Dendritic cell treated with granulocyte-macrophage colony-stimulating factor and Interleukin-4, amounts not matched to agents 40 ng/mL and 50 ng/mL, for 4 days (primary cell): ENCODE measurements around the gene ATF5.
A peak's percentile ranks its signal among the peaks of the same experiment; 100 is the strongest.
"Not testable (repeated sequence)": the region's sequence is repeated elsewhere in the genome, so short reads cannot be mapped to it uniquely, and the experiment has no call there.

ENCODE experiments used
- H3K27ac Mint-ChIP-seq: one replicate; pipeline ENCODE4 v1.8.0; 2022; ENCODE audit warnings: mild to moderate bottlenecking, mixed read lengths
- H3K27me3 Mint-ChIP-seq: one replicate; pipeline ENCODE4 v1.8.0; 2022; ENCODE audit warnings: mild to moderate bottlenecking, mixed read lengths
- H3K36me3 Mint-ChIP-seq: one replicate; pipeline ENCODE4 v1.8.0; 2022; ENCODE audit warnings: low read depth, mixed read lengths
- H3K4me1 Mint-ChIP-seq: one replicate; pipeline ENCODE4 v1.8.0; 2022; ENCODE audit warnings: low read depth, mixed read lengths
- H3K4me3 Mint-ChIP-seq: one replicate; pipeline ENCODE4 v1.8.0; 2022; ENCODE audit warnings: mild to moderate bottlenecking, moderate library complexity, mixed read lengths
- H3K9me3 Mint-ChIP-seq: one replicate; pipeline ENCODE4 v1.8.0; 2022; ENCODE audit warnings: mixed read lengths
- intact Hi-C: fragments of 100-400 bp; cut with micrococcal nuclease; formaldehyde crosslinking; loops from one replicate; pipeline ENCODE4 v1.15.0; 2022

Gene ATF5

DNA sequence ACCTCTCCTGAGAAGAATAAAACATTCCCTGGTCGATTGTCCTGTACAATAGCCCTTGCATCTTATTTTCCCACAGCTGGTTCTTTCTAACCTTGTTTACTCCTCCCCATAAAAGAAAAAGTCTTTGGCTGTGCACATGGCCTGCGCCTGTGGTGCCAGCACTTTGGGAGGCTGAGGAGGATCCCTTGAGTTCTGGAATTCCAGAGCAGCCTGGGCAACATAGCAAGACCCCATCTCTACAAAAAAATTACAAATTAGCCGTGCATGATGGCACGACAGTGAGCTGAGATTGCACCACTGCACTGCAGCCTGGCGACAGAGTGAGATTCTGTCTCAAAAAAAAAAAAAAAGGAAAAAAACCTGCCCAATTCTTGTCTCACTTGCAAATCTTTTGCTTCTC is 7.5 kb downstream of the ATF5 start:
- Mint-ChIP-seq H3K27me3 (peaks cover 25% of the 10 kb centered on the region), H3K4me3 (no peak overlapping the region), H3K4me1 (peaks cover 44% of the 10 kb centered on the region), H3K27ac (no peak overlapping the region), H3K9me3 (no peaks in the 10 kb centered on the region), H3K36me3 (peaks cover 26% of the 10 kb centered on the region)
- intact Hi-C loops, result no loop called here

DNA sequence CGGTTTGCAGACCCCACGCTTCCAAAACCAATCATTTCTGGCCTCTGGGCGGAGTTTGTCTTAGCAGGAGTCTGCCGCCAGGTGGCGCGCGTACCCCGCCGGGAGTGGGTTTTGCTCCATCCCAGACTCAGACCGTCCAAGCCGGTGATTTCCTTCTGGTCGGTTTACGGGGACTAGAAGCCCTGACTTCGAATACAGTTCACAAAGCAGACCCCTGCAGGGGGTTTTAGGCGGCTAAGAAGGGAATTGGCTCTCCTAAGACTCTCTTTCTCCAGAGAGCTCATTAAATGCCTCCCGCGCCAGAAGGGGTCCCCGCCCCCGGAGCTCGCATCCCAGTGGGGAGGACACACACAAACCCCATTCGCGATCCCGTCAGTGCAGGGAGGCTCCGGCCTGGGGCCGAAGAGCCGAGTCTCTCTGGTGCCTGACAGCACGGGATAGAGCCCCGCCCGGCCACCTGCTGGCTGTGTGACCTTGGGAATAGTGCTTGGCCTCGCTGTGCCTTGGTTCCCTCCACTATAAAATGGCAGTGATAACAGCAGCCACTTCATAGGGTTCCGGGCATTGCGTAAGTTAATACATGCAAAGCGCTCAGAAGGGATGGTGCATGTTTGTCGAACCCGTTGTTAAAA is 8.9 kb downstream of the ATF5 start:
- intact Hi-C loops, result loop anchor here (1.0 kb wide), 1 partner anchor 45 kb away; no protein-coding TSS in a partner anchor
- H3K4me3 Mint-ChIP-seq, result no peak overlapping the region
- H3K4me1 Mint-ChIP-seq, result peaks cover 38% of the 10 kb centered on the region
- peaks cover 34% of the 10 kb centered on the region for H3K27me3 Mint-ChIP-seq
- peaks cover 12% of the 10 kb centered on the region for H3K36me3 Mint-ChIP-seq
- no peaks in the 10 kb centered on the region for H3K9me3 Mint-ChIP-seq
- H3K27ac Mint-ChIP-seq, result no peak overlapping the region

DNA sequence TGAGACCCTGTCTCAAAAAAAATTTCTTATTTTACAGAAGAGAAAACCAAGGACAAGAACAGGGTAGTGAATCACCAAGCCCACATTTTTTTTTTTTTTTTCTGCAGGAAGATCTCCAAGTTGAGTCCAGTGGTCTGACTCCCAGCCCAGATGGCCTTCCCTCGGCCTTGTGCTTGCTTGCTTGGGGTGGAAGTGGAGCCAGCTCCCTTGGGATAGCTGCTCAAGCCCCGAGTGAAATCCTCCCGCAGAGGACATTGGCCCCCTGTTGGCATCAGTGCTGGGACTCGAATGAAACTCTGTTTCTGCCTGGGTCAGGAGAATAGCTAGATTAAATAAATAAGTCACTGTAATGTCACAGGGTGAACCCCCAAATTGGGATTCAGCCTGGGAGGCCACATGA is 9.7 kb downstream of the ATF5 start:
- peaks cover 36% of the 10 kb centered on the region for H3K27me3 Mint-ChIP-seq
- H3K36me3 Mint-ChIP-seq, result peaks cover 4% of the 10 kb centered on the region
- intact Hi-C loops, result no loop called here
- H3K4me1 Mint-ChIP-seq, result peaks cover 39% of the 10 kb centered on the region
- no peak overlapping the region for H3K27ac Mint-ChIP-seq
- no peak overlapping the region for H3K4me3 Mint-ChIP-seq
- H3K9me3 Mint-ChIP-seq, result no peaks in the 10 kb centered on the region

DNA sequence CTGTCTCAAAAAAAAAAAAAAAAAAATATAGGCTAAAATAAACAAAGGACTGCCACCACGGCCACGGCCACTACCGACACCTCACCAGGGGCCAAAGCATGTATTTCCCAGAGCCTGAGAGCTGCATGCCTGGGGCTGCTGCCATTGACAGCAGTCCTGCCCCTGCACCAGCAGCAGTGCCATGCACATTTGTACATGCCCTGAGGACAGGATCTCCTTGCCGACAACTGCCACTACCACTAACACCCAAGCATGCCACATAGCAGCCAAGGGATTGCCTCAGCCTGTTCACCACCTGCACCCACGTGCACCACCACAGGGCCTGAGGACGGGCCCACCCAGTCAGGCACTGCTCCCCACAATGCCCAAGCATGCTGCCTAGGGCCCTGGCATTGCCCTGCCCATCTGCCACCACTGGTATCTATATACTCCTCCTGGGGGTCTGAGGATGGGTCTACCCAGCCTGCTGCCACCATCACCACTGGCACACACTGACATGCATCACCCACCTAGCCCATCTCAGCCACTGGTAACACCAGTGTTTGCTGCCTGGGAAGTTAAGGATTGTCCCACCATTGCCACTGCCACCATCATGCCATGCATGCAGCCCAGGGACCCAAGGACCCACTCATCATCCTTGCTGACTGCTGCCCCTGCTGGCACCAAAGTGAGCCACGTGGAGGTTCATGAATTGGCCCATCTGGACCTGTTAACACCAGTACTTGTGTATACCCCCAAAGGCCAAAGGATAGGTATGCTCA is 10.9 kb downstream of the ATF5 start:
- H3K4me1 Mint-ChIP-seq, result peaks cover 49% of the 10 kb centered on the region
- H3K27ac Mint-ChIP-seq, result no peak overlapping the region
- H3K27me3 Mint-ChIP-seq, result peaks cover 36% of the 10 kb centered on the region
- intact Hi-C loops, result no loop called here
- no peaks in the 10 kb centered on the region for H3K36me3 Mint-ChIP-seq
- H3K4me3 Mint-ChIP-seq, result no peak overlapping the region
- no peaks in the 10 kb centered on the region for H3K9me3 Mint-ChIP-seq

DNA sequence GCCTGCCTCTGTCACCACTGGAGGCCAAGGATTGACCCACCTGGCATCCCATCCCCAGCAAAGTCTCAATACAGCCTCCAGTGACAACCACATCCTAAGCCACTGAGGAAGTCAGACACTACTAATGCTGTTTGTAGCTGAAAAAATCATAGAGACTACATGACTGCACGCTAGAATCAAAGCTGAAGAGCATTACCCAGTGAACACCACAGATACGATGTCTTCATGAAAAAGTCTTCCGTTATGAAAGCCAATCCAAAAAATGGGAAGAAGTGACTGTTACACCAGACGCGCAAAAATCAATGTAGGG is 11.4 kb downstream of the ATF5 start:
- intact Hi-C loops, result no loop called here
- no peaks in the 10 kb centered on the region for H3K9me3 Mint-ChIP-seq
- H3K27ac Mint-ChIP-seq, result no peak overlapping the region
- H3K4me1 Mint-ChIP-seq, result peaks cover 54% of the 10 kb centered on the region
- H3K36me3 Mint-ChIP-seq, result no peaks in the 10 kb centered on the region
- peaks cover 36% of the 10 kb centered on the region for H3K27me3 Mint-ChIP-seq
- no peak overlapping the region for H3K4me3 Mint-ChIP-seq

DNA sequence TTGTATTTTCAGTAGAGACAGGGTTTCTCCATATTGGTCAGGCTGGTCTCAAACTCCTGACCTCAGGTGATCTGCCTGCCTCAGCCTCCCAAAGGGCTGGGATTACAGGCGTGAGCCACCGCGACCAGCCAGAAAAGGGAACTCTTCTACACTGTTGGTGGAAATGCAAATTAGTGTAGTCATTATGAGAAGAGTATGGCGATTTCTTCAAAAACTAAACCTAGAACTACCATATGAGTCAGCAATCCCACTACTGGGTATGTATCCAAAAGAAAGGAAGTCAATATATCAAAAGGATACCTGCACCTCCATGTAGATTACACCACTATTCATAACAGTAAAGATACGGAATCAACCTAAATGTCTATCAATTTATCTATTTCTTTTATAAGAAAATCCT is 15.6 kb downstream of the ATF5 start:
- Mint-ChIP-seq H3K27me3 (peaks cover 65% of the 10 kb centered on the region), H3K27ac (peak overlapping the region; percentile 53), H3K4me1 (peaks cover 37% of the 10 kb centered on the region)
- H3K4me3 Mint-ChIP-seq, intact Hi-C loops, H3K9me3 Mint-ChIP-seq, H3K36me3 Mint-ChIP-seq: not testable (repeated sequence)

DNA sequence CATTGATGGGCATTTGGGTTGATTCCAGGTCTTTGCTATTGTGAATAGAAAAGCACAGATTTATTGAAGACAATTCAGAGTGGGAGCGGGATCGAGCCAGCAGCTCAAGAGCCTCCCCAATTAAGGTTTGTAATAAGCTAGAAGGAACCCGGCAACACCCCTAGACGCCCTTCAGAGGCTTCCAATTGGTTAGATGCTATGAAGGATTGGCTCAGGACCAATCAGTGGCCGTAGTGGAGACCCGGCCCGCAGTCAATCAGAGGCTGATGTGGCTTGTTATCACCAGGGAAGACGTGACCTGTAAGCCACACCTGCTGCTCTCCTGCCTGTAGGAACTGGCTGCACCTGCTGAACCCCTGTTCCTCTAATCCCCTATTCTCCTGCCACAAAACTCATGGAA is 17.4 kb downstream of the ATF5 start:
- H3K36me3 Mint-ChIP-seq, result no peaks in the 10 kb centered on the region
- H3K27ac Mint-ChIP-seq, result no peak overlapping the region
- intact Hi-C loops, result no loop called here
- H3K27me3 Mint-ChIP-seq, result peaks cover 66% of the 10 kb centered on the region
- peaks cover 51% of the 10 kb centered on the region for H3K4me1 Mint-ChIP-seq
- H3K4me3 Mint-ChIP-seq, result no peak overlapping the region
- H3K9me3 Mint-ChIP-seq, result no peaks in the 10 kb centered on the region

DNA sequence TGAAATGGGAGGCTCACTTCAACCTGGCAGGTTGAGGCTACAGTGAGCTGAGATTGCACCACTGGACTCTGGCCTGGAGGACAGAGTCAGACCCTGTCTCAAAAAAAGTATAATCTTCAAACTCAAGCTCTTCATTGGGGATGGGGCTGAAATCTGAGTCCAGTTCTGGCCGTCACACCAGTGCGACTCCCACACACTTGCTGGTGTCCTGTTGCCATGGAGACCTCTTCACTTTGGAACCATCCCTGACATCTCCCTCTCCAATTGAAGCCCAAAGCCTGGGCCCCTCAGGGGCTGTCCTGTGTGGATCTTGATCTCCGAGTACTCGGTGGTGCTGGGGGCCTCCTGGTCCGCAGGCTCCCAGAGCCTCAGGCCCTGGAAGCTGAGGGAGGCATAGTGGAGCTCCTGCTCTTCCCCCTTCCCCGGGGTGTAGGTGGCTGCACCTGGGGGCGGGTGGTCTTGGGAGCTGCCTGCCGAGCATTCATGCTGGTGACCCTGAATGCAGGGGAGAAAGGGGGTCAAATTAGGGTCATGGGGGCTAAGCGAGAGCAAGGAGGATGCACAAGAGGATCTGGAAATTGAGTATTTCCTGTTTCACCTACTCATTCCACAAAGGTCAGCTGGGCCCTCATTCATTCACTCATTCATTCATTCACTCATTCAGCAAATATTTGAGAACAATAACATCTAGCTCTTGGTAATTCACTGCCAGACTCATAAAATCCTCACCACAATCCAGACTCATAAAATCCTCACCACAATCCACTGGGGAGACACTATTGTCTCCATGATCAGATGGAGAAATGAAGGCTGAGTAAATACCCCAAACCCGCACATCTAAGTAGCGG is 21.0 kb downstream of the ATF5 start:
- intact Hi-C loops, result loop anchor here (5.0 kb wide), 1 partner anchor 37 kb away; no protein-coding TSS in a partner anchor
- no peak overlapping the region for H3K27ac Mint-ChIP-seq
- peaks cover 58% of the 10 kb centered on the region for H3K4me1 Mint-ChIP-seq
- H3K4me3 Mint-ChIP-seq, result no peak overlapping the region
- no peaks in the 10 kb centered on the region for H3K36me3 Mint-ChIP-seq
- H3K27me3 Mint-ChIP-seq, result peaks cover 49% of the 10 kb centered on the region
- no peaks in the 10 kb centered on the region for H3K9me3 Mint-ChIP-seq

DNA sequence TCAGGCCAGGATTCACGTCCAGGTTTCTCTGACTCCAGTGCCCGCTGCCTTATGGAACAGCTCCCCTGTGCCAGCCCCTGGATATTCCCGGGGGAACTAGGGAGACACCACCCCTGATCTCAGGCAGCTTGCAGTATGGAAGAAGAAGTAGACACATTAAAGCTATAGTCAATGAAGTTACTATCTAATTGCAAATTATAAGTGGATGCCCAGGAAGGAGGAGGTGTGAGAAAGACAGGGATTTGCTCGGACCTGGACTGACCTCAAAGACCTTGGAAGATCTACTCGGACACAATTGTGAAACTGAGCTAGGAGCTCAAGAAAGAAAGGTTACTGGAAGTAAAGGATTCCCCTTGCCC is 21.6 kb downstream of the ATF5 start:
- peaks cover 58% of the 10 kb centered on the region for H3K4me1 Mint-ChIP-seq
- no peak overlapping the region for H3K27ac Mint-ChIP-seq
- H3K27me3 Mint-ChIP-seq, result peaks cover 49% of the 10 kb centered on the region
- H3K9me3 Mint-ChIP-seq, result no peaks in the 10 kb centered on the region
- intact Hi-C loops, result loop anchor here (5.0 kb wide), 1 partner anchor 37 kb away; no protein-coding TSS in a partner anchor
- no peak overlapping the region for H3K4me3 Mint-ChIP-seq
- no peaks in the 10 kb centered on the region for H3K36me3 Mint-ChIP-seq

DNA sequence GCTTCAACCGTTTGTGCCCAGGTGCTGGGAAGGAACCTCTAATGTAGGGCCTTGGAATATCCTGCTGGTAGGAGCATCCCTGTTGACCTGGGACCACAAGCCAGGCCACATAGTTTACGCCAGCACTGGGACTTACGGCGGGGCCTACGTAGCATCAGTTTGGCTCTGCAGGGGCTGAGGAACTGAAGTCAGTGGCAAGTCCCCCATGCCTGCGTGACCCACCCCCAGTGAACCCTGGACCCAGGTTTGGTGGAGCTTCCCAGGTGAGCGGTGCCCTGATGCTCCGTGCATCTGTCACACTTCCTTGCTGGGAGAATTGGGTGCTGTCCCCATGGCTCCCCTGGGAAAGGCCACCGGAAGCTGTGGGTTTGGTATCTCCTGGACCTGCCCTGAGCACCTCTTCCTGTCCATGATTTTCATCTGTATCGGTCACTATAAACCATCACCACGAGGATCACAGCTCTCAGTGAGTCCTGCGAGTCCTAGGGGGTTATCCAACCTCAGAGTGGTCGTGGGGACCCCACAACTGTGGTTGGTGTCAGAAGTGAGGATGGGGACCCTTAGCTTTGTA is 22.0 kb downstream of the ATF5 start:
- no peaks in the 10 kb centered on the region for H3K36me3 Mint-ChIP-seq
- no peak overlapping the region for H3K27ac Mint-ChIP-seq
- peaks cover 56% of the 10 kb centered on the region for H3K4me1 Mint-ChIP-seq
- intact Hi-C loops, result loop anchor here (5.0 kb wide), 1 partner anchor 36 kb away; no protein-coding TSS in a partner anchor
- no peak overlapping the region for H3K4me3 Mint-ChIP-seq
- H3K9me3 Mint-ChIP-seq, result no peaks in the 10 kb centered on the region
- H3K27me3 Mint-ChIP-seq, result peaks cover 49% of the 10 kb centered on the region

DNA sequence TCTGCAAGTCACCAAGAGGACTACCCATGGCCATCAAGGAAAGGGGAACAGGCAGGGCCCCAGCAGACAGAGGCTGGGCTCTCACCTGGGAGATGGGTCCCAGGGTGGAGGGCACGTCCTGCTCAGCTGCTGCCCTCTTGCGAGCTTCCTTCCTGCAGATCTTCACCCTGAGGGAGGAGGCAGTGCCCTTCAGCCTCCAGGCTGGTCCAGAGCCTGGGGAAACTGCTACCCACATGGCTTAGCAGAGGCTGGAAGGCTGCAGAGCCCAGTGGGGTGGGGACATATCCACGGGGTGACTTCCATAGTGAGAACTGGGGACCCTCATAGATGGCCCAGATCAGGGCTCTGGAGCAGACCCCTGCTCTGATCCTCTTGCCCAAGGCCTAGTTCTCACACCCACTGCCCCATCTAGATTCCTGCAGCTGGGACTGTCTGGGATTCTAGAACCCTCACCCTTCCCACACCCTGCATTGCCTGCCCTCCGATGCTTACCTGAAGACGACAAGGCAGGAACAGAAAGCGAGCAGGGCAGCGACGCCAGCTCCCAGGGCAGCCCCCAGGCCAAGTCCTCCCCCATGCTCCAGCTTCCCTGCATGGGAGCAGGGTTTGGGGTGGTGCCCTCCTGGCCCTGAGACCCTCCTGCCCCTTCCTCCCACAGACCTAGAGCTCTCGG is 22.9 kb downstream of the ATF5 start:
- Mint-ChIP-seq H3K4me1 (peaks cover 56% of the 10 kb centered on the region), H3K27ac (no peak overlapping the region), H3K4me3 (no peak overlapping the region), H3K27me3 (peaks cover 41% of the 10 kb centered on the region), H3K36me3 (no peaks in the 10 kb centered on the region), H3K9me3 (no peaks in the 10 kb centered on the region)
- intact Hi-C loops, result loop anchor here (5.0 kb wide), 1 partner anchor 35 kb away; no protein-coding TSS in a partner anchor

DNA sequence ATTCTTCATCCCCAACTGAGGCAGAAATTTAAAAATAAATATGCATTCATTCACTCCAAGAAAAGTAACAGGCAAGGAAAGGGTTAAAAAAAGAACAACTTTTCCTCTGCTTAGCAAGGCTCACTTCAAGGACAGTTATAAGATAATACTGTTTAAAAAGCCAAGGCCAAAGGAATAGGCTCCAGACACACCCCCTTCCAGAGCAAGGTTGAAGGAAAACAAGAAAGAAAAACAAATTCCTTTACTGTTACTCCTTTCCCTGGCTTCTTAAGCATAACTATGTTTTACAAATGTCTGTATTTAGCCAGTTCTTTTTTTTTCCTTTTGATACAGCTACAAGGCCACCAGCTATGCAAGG is 23.5 kb downstream of the ATF5 start:
- H3K36me3 Mint-ChIP-seq, result no peaks in the 10 kb centered on the region
- H3K27me3 Mint-ChIP-seq, result peaks cover 38% of the 10 kb centered on the region
- no peak overlapping the region for H3K27ac Mint-ChIP-seq
- intact Hi-C loops, result loop anchor here (5.0 kb wide), 1 partner anchor 35 kb away; no protein-coding TSS in a partner anchor
- no peak overlapping the region for H3K4me3 Mint-ChIP-seq
- no peaks in the 10 kb centered on the region for H3K9me3 Mint-ChIP-seq
- peaks cover 56% of the 10 kb centered on the region for H3K4me1 Mint-ChIP-seq

DNA sequence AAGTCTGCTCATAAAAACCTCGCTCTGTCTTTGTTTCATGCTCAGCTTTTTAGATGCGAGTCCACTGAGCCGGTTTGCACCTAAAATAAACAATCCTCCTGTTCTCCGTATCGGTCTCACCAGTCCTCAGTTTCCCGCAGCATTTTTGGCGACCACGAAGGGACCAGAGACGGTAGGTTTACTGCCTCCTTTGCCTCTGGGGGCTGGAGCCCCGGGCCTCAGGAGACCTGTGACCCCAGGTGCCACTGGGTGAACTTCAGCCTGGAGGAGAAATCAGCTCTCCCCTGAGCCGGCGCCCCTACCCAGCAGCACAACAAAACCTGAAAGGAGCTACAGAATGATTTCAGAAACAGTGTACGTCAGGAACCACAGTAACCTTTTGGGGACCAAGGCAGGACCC is 23.9 kb downstream of the ATF5 start:
- peaks cover 33% of the 10 kb centered on the region for H3K27me3 Mint-ChIP-seq
- H3K27ac Mint-ChIP-seq, result no peak overlapping the region
- intact Hi-C loops, result loop anchor here (5.0 kb wide), 1 partner anchor 34 kb away; no protein-coding TSS in a partner anchor

More for the DNA sequence above, 23.9 kb downstream of the ATF5 start:
- H3K36me3 Mint-ChIP-seq, result no peaks in the 10 kb centered on the region
- peaks cover 56% of the 10 kb centered on the region for H3K4me1 Mint-ChIP-seq
- H3K9me3 Mint-ChIP-seq, result no peaks in the 10 kb centered on the region
- no peak overlapping the region for H3K4me3 Mint-ChIP-seq
